Pancreas (tissue), 10 donors: ENCODE measurements around the gene PDE3B. TPM values are rescaled to one million over a fixed set of nuclear protein-coding genes. Genes with fewer than 3 reads are reported as not detected.
"Not testable (repeated sequence)": the region's sequence is repeated elsewhere in the genome, so short reads cannot be mapped to it uniquely, and the experiment has no call there.

Experiments used
- ATAC-seq, 4 donors: fragments of 200-7000 bp; cut with Tn5 transposase; one replicate each; pipeline versions ENCODE4 v1.8.0 to v1.9.1; 2020; ENCODE audit warnings: mild to moderate bottlenecking in 4 of 4, moderate library complexity in 4 of 4
- DNase-seq, 6 donors: peaks; one replicate each; pipeline ENCODE4 v3.0.0-alpha.2; 2020
- FAIRE-seq: peaks from 2 replicates; lab custom pipeline; 2012; peaks lifted over from hg19 to GRCh38; lab: Jason Lieb, UNC
- H3K27ac ChIP-seq, 4 donors: fragments of 200-600 bp; sonication (generic); 1 replicate in 3 of 4; 2 replicates in 1 of 4; pipeline versions ENCODE4 v1.5.0 to v1.8.0; 2020
- H3K27me3 ChIP-seq, 4 donors: fragments of 200-600 bp; one replicate each; pipeline ENCODE4 v1.8.0; 2021
- H3K36me3 ChIP-seq, 3 donors: fragments of 200-600 bp; sonication (generic) in 1 of 3; one replicate each; pipeline versions ENCODE4 v1.5.0 to v1.8.0; 2020 to 2021
- H3K4me1 ChIP-seq, 3 donors: fragments of 200-600 bp; one replicate each; pipeline ENCODE4 v1.8.0; 2021
- H3K4me3 ChIP-seq, 4 donors: fragments of 200-600 bp; sonication (generic) in 2 of 4; one replicate each; pipeline versions ENCODE4 v1.5.0 to v1.8.0; 2020 to 2021
- H3K9me3 ChIP-seq, 4 donors: fragments of 200-600 bp; one replicate each; pipeline ENCODE4 v1.8.0; 2021
- WGBS, 2 donors: extraction: QIAGEN DNeasy Blood & Tissue Kit; methylation state at CpG; one replicate each; pipeline ENCODE4 v1.1.7; 2013; 5-methylcytosine and 5-hydroxymethylcytosine counted together
- intact Hi-C, 3 donors: fragments of 100-400 bp; cut with DNase I; formaldehyde crosslinking; loops; one replicate each; pipeline versions ENCODE4 v1.11.1 to v1.14.2; 2022
- polyA plus RNA-seq, 2 donors: library from polyadenylated mRNA; stranded (reverse); fragments of 200-250 nt; gene quantifications; one replicate each; pipeline ENCODE4 v1.2.3, GENCODE V29; 2013
- total RNA-seq, 6 donors: library from RNA; stranded (reverse); fragmentation: NEBNext Ultra II Directional in 4 of 6; extraction: Animal tissue kit (Norgen Biotek cat#: 25700) in 4 of 6; gene quantifications; one replicate each; pipeline versions ENCODE4 v1.2.1 to v1.2.4, GENCODE V29; 2021 to 2023
- TF ChIP-seq, protein P1 (sequence below), 4 donors: fragments of 200-600 bp; sonication (generic) in 3 of 4; IDR thresholded peaks; one replicate each; pipeline versions ENCODE4 v1.5.0 to v1.8.0; 2021; ENCODE audit warnings: antibody characterized with exemption in 4 of 4
- donor health status: healthy with polysubstance abuse.
- donor health status: DM: no; HTN: no; CAD: no; lungs with moderate emphysema.
- donor health status: DM: no; HTN: no; CAD: no.
- donor health status: control.
- donor health status: control.
- donor health status: Bipolar disorder and iron deficiency.
- donor health status: DM: yes; HTN: yes; CAD: no.
- donor health status: DM: no; HTN: no; CAD: no.
- donor health status: DM: no; HTN: no; CAD: no.
- donor health status: DM: yes; HTN: yes; CAD: no.

The PDE3B gene
- total and polyA plus RNA-seq, 8 donors = 5.1 to 14.1 (median 9.6) TPM

- Histone ChIP-seq H3K27me3 (no peaks in the 10 kb centered on the region), H3K4me3 (no peak overlapping the region), H3K9me3 (no peaks in the 10 kb centered on the region), H3K27ac (no peak overlapping the region), H3K4me1 (no peaks in the 10 kb centered on the region), H3K36me3 (no peaks in the 10 kb centered on the region)
- no peak for ATAC-seq
- FAIRE-seq = no peak
- intact Hi-C loops = no loop called here
- TF ChIP-seq, protein P1, sequence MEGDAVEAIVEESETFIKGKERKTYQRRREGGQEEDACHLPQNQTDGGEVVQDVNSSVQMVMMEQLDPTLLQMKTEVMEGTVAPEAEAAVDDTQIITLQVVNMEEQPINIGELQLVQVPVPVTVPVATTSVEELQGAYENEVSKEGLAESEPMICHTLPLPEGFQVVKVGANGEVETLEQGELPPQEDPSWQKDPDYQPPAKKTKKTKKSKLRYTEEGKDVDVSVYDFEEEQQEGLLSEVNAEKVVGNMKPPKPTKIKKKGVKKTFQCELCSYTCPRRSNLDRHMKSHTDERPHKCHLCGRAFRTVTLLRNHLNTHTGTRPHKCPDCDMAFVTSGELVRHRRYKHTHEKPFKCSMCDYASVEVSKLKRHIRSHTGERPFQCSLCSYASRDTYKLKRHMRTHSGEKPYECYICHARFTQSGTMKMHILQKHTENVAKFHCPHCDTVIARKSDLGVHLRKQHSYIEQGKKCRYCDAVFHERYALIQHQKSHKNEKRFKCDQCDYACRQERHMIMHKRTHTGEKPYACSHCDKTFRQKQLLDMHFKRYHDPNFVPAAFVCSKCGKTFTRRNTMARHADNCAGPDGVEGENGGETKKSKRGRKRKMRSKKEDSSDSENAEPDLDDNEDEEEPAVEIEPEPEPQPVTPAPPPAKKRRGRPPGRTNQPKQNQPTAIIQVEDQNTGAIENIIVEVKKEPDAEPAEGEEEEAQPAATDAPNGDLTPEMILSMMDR (IDR thresholded peaks at IDR 0.05) = no peak
- WGBS, 2 donors = 75 to 78% methylated on average over 5 of the region's 5 CpGs
- DNase-seq = no peak
These were observed 99.4 kb downstream of the PDE3B start for GRCh38 chr11:14742849-14743559.

- H3K9me3 ChIP-seq, FAIRE-seq, H3K36me3 ChIP-seq, ATAC-seq, DNase-seq, intact Hi-C loops, H3K27me3 ChIP-seq, H3K27ac ChIP-seq, H3K4me3 ChIP-seq, H3K4me1 ChIP-seq: not testable (repeated sequence)
- 94 to 97% methylated on average over 6 of the region's 6 CpGs for WGBS, 2 donors
These were observed 100.1 kb downstream of the PDE3B start for GRCh38 chr11:14743667-14744066.

GRCh38 chr11:14746857-14747395 is 103.3 kb downstream of the PDE3B start:
- 95 to 96% methylated on average over 3 of the region's 3 CpGs for WGBS, 2 donors
- Histone ChIP-seq H3K27ac (no peak overlapping the region), H3K27me3 (no peaks in the 10 kb centered on the region), H3K36me3 (no peaks in the 10 kb centered on the region), H3K9me3 (no peaks in the 10 kb centered on the region), H3K4me1 (no peaks in the 10 kb centered on the region), H3K4me3 (no peak overlapping the region)
- FAIRE-seq (no peak), ATAC-seq (no peak), DNase-seq (no peak)
- intact Hi-C loops = no loop called here
- TF ChIP-seq, protein P1 (IDR thresholded peaks at IDR 0.05) = no peak

GRCh38 chr11:14748090-14748489 is 104.5 kb downstream of the PDE3B start:
- ATAC-seq = no peak
- TF ChIP-seq, protein P1 (IDR thresholded peaks at IDR 0.05) = no peak
- Histone ChIP-seq H3K27ac (no peak overlapping the region), H3K4me1 (no peaks in the 10 kb centered on the region), H3K9me3 (no peaks in the 10 kb centered on the region), H3K27me3 (no peaks in the 10 kb centered on the region), H3K4me3 (no peak overlapping the region), H3K36me3 (no peaks in the 10 kb centered on the region)
- intact Hi-C loops = no loop called here
- DNase-seq = no peak
- WGBS, 2 donors = 85 to 91% methylated on average over 1 of the region's 1 CpG
- peak; percentile 78 for FAIRE-seq

DNA sequence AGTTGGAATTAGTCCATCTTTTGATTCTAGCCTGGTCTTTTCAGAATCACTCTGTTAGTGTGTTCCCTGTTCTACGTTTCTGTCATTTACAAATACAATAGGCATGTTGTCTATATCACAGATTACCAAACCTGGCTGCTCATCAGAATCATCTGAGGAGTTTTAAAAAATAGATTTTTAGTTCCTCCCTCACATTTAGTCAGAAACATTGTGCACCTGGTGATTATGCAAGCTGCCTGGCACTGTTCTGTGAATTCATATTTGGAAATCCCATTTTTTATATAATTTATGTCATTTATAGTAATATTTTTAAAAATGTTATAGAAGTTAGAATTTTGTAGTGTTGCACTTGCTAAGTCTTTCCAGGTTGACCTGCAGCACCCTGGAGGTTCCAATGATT is 107.3 kb downstream of the PDE3B start:
- FAIRE-seq = no peak
- no peak for ATAC-seq
- 48 to 66% methylated on average over 1 of the region's 1 CpG for WGBS, 2 donors
- DNase-seq = no peak
- Histone ChIP-seq H3K4me3 (no peak overlapping the region), H3K4me1 (no peaks in the 10 kb centered on the region), H3K27ac (no peak overlapping the region), H3K9me3 (no peaks in the 10 kb centered on the region), H3K36me3 (no peaks in the 10 kb centered on the region), H3K27me3 (no peaks in the 10 kb centered on the region)
- TF ChIP-seq, protein P1 (IDR thresholded peaks at IDR 0.05) = no peak
- intact Hi-C loops = no loop called here
